Psoas muscle (tissue), 8 donors: Measurements from ENCODE around the gene PCDH12. TPM values are rescaled to one million over a fixed set of nuclear protein-coding genes. Genes with fewer than 3 reads are reported as not detected.

ENCODE experiments used
- ATAC-seq, 4 donors: fragments of 200-7000 bp; cut with Tn5 transposase; one replicate each; pipeline ENCODE4 v1.9.1; 2020; ENCODE audit warnings: moderate library complexity in 3 of 4, mild to moderate bottlenecking in 2 of 4
- DNase-seq, 2 donors: peaks; one replicate each; pipeline ENCODE4 v3.0.0-alpha.2; 2020
- H3K27ac ChIP-seq: fragments of 200-600 bp; one replicate; pipeline ENCODE4 v1.8.0; 2022
- H3K27me3 ChIP-seq, 3 donors: fragments of 200-600 bp in 1 of 3; one replicate each; pipeline versions ENCODE4 v1.6.1 to v1.8.0; 2013 to 2022; ENCODE audit warnings: low read length in 2 of 3, mild to moderate bottlenecking in 2 of 3, moderate library complexity in 1 of 3; ENCODE audit not compliant: insufficient read depth in 3 of 3
- H3K36me3 ChIP-seq, 2 donors: fragments of 200-600 bp in 1 of 2; one replicate each; pipeline versions ENCODE4 v1.6.1 to v1.8.0; 2013 to 2022; ENCODE audit warnings: low read depth in 1 of 2, mild to moderate bottlenecking in 1 of 2, moderate library complexity in 1 of 2; ENCODE audit not compliant: insufficient read depth in 1 of 2
- H3K4me1 ChIP-seq: fragments of 200-600 bp; one replicate; pipeline ENCODE4 v1.8.0; 2022
- H3K4me3 ChIP-seq: fragments of 200-600 bp; one replicate; pipeline ENCODE4 v1.8.0; 2022; ENCODE audit warnings: mild to moderate bottlenecking
- H3K9me3 ChIP-seq: fragments of 200-600 bp; one replicate; pipeline ENCODE4 v1.8.0; 2022
- CTCF ChIP-seq: fragments of 200-600 bp; IDR thresholded peaks from one replicate; pipeline ENCODE4 v1.8.0; 2022; ENCODE audit warnings: antibody characterized with exemption
- WGBS, 3 donors: extraction: QIAGEN DNeasy Blood & Tissue Kit; methylation state at CpG; one replicate each; pipeline versions ENCODE4 v1.1.6 to v1.1.7; 2013; 5-methylcytosine and 5-hydroxymethylcytosine counted together
- intact Hi-C, 2 donors: fragments of 100-400 bp; cut with DNase I; formaldehyde crosslinking; loops; one replicate each; pipeline versions ENCODE4 v1.11.0 to v1.14.2; 2022
- polyA plus RNA-seq, 3 donors: library from polyadenylated mRNA; stranded (reverse); fragments of 200-250 nt; gene quantifications; one replicate each; pipeline ENCODE4 v1.2.3, GENCODE V29; 2013
- total RNA-seq, 4 donors: library from RNA; stranded (reverse); fragmentation: NEBNext Ultra II Directional in 2 of 4; extraction: Animal tissue kit (Norgen Biotek cat#: 25700) in 2 of 4; gene quantifications; one replicate each; pipeline versions ENCODE4 v1.2.1 to v1.2.4, GENCODE V29; 2021 to 2023
- donor health status: healthy with polysubstance abuse.
- donor health status: DM: no; HTN: no; CAD: no; lungs with moderate emphysema.
- donor health status: Bipolar disorder and iron deficiency.
- donor health status: healthy.
- donor health status: DM: yes; HTN: yes; CAD: no.
- donor health status: DM: no; HTN: no; CAD: no.
- donor health status: DM: no; HTN: no; CAD: no.
- donor health status: DM: yes; HTN: yes; CAD: no.

Gene PCDH12
- total and polyA plus RNA-seq, 7 donors = 1.4 to 6.0 (median 2.7) TPM

- TF ChIP-seq CTCF = no peak
- no peaks in the 10 kb centered on the region for H3K4me1 ChIP-seq
- H3K27ac ChIP-seq = no peak overlapping the region
- DNase-seq = no peak
- ATAC-seq = no peak
- H3K36me3 ChIP-seq = no peaks in the 10 kb centered on the region
- intact Hi-C loops = no loop called here
- H3K4me3 ChIP-seq = no peak overlapping the region
- H3K27me3 ChIP-seq = no peaks in the 10 kb centered on the region
- 64 to 72% (median 72%) methylated on average over 5 of the region's 5 CpGs for WGBS, 3 donors
- H3K9me3 ChIP-seq = no peaks in the 10 kb centered on the region
Measured at GRCh38 chr5:141904551-141904950, 53.5 kb downstream of the PCDH12 start.

GRCh38 chr5:141903261-141903660, 54.7 kb downstream of the PCDH12 start:
- TF ChIP-seq CTCF = no peak
- no peak overlapping the region for H3K27ac ChIP-seq
- no peaks in the 10 kb centered on the region for H3K9me3 ChIP-seq
- DNase-seq (no peak), ATAC-seq (no peak)
- no peaks in the 10 kb centered on the region for H3K36me3 ChIP-seq
- WGBS, 3 donors = 77 to 81% (median 80%) methylated on average over 4 of the region's 4 CpGs
- no peak overlapping the region for H3K4me3 ChIP-seq
- no peaks in the 10 kb centered on the region for H3K4me1 ChIP-seq
- intact Hi-C loops = no loop called here
- no peaks in the 10 kb centered on the region for H3K27me3 ChIP-seq

- Histone ChIP-seq H3K9me3 (no peaks in the 10 kb centered on the region), H3K27ac (no peak overlapping the region), H3K4me1 (no peaks in the 10 kb centered on the region), H3K36me3 (no peaks in the 10 kb centered on the region), H3K4me3 (no peak overlapping the region), H3K27me3 (no peaks in the 10 kb centered on the region)
- ATAC-seq (no peak), DNase-seq (no peak)
- TF ChIP-seq CTCF = no peak
- 66 to 71% (median 67%) methylated on average over 5 of the region's 5 CpGs for WGBS, 3 donors
- intact Hi-C loops = no loop called here
Measured at GRCh38 chr5:141902015-141902814, 55.8 kb downstream of the PCDH12 start.

- Histone ChIP-seq H3K4me3 (no peak overlapping the region), H3K27me3 (no peaks in the 10 kb centered on the region), H3K27ac (no peak overlapping the region), H3K9me3 (no peaks in the 10 kb centered on the region), H3K36me3 (no peaks in the 10 kb centered on the region), H3K4me1 (no peaks in the 10 kb centered on the region)
- DNase-seq (no peak), ATAC-seq (no peak)
- intact Hi-C loops = no loop called here
- no peak for TF ChIP-seq CTCF
- WGBS, 3 donors = 80 to 83% (median 81%) methylated on average over 2 of the region's 2 CpGs
Measured at GRCh38 chr5:141898448-141899049, 59.5 kb downstream of the PCDH12 start.
